Aorta (tissue), 5 donors: Measurements from ENCODE around the gene RNF182. TPM values are rescaled to one million over a fixed set of nuclear protein-coding genes. Genes with fewer than 3 reads are reported as not detected.

Source experiments
- ATAC-seq: fragments of 200-7000 bp; cut with Tn5 transposase; one replicate; pipeline ENCODE4 v1.9.1; 2022; ENCODE audit warnings: moderate library complexity; ENCODE audit not compliant: low FRiP score
- DNase-seq, 2 donors: peaks; one replicate each; pipeline ENCODE4 v3.0.0-alpha.2; 2020
- H3K27ac ChIP-seq, 2 donors: one replicate each; pipeline ENCODE4 v1.5.1; 2013; ENCODE audit warnings: low read length in 2 of 2, mild to moderate bottlenecking in 2 of 2, moderate library complexity in 2 of 2, control low read depth in 1 of 2, inconsistent platforms in 1 of 2, low read depth in 1 of 2
- H3K27me3 ChIP-seq, 2 donors: one replicate each; pipeline ENCODE4 v1.6.1; 2013; ENCODE audit warnings: control low read depth in 1 of 2, low read length in 1 of 2, mild to moderate bottlenecking in 1 of 2, moderate library complexity in 1 of 2; ENCODE audit not compliant: insufficient read depth in 2 of 2, control insufficient read depth in 1 of 2
- H3K36me3 ChIP-seq, 2 donors: one replicate each; pipeline ENCODE4 v1.6.1; 2013; ENCODE audit warnings: control low read depth in 1 of 2, low read length in 1 of 2, mild to moderate bottlenecking in 1 of 2; ENCODE audit not compliant: insufficient read depth in 2 of 2, control insufficient read depth in 1 of 2
- H3K4me1 ChIP-seq, 2 donors: one replicate each; pipeline ENCODE4 v1.6.1; 2013; ENCODE audit warnings: low read length in 2 of 2, control low read depth in 1 of 2, mild to moderate bottlenecking in 1 of 2, moderate library complexity in 1 of 2; ENCODE audit not compliant: insufficient read depth in 2 of 2, control insufficient read depth in 1 of 2
- H3K4me3 ChIP-seq, 2 donors: one replicate each; pipeline ENCODE4 v1.5.1; 2013; ENCODE audit warnings: low read length in 2 of 2, control low read depth in 1 of 2, mild to moderate bottlenecking in 1 of 2
- H3K9me3 ChIP-seq: one replicate; pipeline ENCODE4 v1.6.1; 2013; ENCODE audit warnings: mild to moderate bottlenecking, low read length; ENCODE audit not compliant: control insufficient read depth
- WGBS, 2 donors: extraction: QIAGEN DNeasy Blood & Tissue Kit; methylation state at CpG; one replicate each; pipeline ENCODE4 v1.1.7; 2013; 5-methylcytosine and 5-hydroxymethylcytosine counted together
- intact Hi-C, 2 donors: fragments of 100-400 bp; cut with DNase I; formaldehyde crosslinking; loops; one replicate each; pipeline versions ENCODE4 v1.14.2 to v1.15.0; 2022
- polyA plus RNA-seq, 2 donors: library from polyadenylated mRNA; stranded (reverse); fragments of 200-250 nt; gene quantifications; one replicate each; pipeline ENCODE4 v1.2.3, GENCODE V29; 2013
- total RNA-seq, 2 donors: library from RNA; stranded (reverse); fragmentation: NEBNext Ultra II Directional; extraction: Animal tissue kit (Norgen Biotek cat#: 25700); gene quantifications; one replicate each; pipeline ENCODE4 v1.2.1, GENCODE V29; 2021
- donor health status: healthy with polysubstance abuse.
- donor health status: Bipolar disorder and iron deficiency.
- donor health status: DM: no; HTN: no; CAD: no.
- donor health status: DM: no; HTN: no; CAD: no.
- donor health status: DM: yes; HTN: yes; CAD: no.

Gene RNF182
- total and polyA plus RNA-seq, 4 donors, result 0.13 to 0.60 (median 0.36) TPM; not detected in 1

DNA sequence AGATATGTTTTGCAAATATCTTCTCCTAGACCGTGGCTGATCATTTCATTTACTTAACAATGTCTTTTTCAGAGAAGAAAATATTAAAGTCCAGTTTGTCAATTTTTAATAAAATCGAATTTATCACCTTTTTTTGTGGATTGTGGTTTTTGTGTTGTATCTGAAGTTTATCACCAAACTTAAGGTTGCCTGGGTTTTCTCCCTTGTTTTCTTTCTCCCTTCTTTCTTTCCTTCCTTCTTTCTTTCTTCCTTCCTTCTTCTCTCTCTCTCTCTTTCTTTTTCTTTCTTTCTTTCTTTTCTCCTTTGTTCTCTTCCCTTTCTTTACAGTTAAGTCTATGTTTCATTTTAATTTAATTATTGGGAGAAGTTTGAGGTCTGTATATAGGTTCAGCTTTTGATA lies 68.7 kb downstream of the RNF182 start:
- Histone ChIP-seq H3K36me3 (no peaks in the 10 kb centered on the region), H3K27ac (no peak overlapping the region), H3K4me1 (no peaks in the 10 kb centered on the region), H3K9me3 (peaks cover 1% of the 10 kb centered on the region), H3K4me3 (no peak overlapping the region), H3K27me3 (no peaks in the 10 kb centered on the region)
- ATAC-seq (no peak), DNase-seq (no peak)
- intact Hi-C loops, result no loop called here
- WGBS, 2 donors, result 72 to 82% methylated on average over 2 of the region's 2 CpGs

DNA sequence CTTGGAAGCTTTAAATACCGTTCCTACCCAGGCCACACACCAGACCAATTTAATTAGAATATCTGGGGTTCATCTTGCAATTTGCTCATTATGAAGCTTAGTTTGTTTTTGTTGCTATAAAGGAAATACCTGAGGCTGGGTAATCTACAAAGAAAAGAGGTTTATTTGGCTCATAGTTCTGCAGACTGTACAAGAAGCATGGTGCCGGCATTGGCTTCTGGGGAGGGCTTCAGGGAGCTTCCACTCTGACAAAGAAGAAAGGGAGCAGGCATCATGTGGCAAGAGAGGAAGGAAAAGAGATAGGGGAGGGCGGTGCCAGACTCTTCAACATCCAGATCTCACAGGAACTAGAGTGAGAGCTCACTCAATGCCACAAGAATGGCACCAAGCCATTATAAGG lies 73.6 kb downstream of the RNF182 start:
- no peak overlapping the region for H3K4me3 ChIP-seq
- WGBS, 2 donors, result 80 to 82% methylated on average over 3 of the region's 3 CpGs
- DNase-seq (no peak), ATAC-seq (no peak)
- H3K9me3 ChIP-seq, result peaks cover 2% of the 10 kb centered on the region
- H3K27ac ChIP-seq, result no peak overlapping the region
- no peaks in the 10 kb centered on the region for H3K36me3 ChIP-seq
- intact Hi-C loops, result no loop called here
- H3K4me1 ChIP-seq, result no peaks in the 10 kb centered on the region
- H3K27me3 ChIP-seq, result peaks cover 0 to 3% of the 10 kb centered on the region in 2 donors

DNA sequence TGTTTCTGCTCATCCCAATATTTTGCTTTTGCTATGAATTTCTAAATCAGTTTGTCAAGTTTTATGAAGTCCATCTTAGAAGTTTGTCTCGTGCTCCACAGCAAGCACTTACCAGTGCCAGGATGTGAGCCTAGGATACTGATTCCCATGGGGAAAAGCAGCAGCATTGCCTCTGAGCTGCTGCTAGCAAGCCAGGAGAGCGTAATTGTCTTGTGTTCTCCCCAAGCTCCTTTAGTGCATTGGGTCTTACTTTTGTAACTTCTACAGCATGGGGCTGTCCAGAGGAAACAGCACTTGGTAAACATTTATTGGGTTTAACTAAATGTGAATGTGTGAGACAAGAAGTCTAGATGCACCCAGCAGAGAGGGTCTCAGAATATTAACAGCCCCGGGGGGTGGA lies 76.1 kb downstream of the RNF182 start:
- H3K4me3 ChIP-seq, result no peak overlapping the region
- 46 to 58% methylated on average over 3 of the region's 3 CpGs for WGBS, 2 donors
- H3K27me3 ChIP-seq, result peaks cover 0 to 3% of the 10 kb centered on the region in 2 donors
- DNase-seq (no peak), ATAC-seq (no peak)
- H3K9me3 ChIP-seq, result peaks cover 2% of the 10 kb centered on the region
- intact Hi-C loops, result no loop called here
- H3K36me3 ChIP-seq, result no peaks in the 10 kb centered on the region
- H3K27ac ChIP-seq, result no peak overlapping the region
- H3K4me1 ChIP-seq, result no peaks in the 10 kb centered on the region

DNA sequence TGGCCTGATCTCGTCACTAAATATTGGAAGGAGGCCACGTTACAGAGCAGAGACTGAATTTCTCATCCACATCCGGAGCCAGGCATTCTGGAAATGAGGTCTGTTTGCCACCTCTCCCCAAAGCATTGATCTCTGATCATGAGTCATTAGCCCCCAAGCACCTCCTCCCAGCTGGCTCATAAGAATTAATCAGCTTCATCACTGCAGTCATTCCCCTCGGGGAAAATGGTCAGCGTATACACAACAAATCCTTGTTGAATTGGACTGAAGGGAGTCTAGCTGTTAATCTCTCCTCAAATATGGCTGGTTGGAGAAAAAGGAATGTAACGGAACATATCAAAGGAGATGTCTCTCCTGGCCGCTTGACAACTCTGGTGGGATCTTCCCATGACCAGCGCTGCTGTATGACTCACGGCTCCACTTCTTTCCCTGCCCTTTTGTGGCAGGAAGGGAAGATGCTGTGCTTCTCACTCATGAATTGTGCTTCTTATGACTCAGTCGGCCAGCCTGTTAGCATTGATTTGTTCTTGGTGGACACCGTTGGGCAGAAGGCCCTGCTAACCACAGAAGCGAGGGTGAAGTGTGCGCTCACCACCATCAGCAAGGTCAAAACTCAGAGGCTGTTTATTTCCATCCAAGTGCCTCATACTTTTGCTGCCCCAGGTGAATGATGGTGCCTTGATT lies 76.7 kb downstream of the RNF182 start:
- no peak for ATAC-seq
- Histone ChIP-seq H3K4me1 (no peaks in the 10 kb centered on the region), H3K27me3 (peaks cover 0 to 3% of the 10 kb centered on the region in 2 donors), H3K9me3 (peaks cover 2% of the 10 kb centered on the region), H3K4me3 (no peak overlapping the region), H3K27ac (no peak overlapping the region), H3K36me3 (no peaks in the 10 kb centered on the region)
- WGBS, 2 donors, result 60 to 70% methylated on average over 13 of the region's 13 CpGs
- intact Hi-C loops, result no loop called here
- no peak for DNase-seq

DNA sequence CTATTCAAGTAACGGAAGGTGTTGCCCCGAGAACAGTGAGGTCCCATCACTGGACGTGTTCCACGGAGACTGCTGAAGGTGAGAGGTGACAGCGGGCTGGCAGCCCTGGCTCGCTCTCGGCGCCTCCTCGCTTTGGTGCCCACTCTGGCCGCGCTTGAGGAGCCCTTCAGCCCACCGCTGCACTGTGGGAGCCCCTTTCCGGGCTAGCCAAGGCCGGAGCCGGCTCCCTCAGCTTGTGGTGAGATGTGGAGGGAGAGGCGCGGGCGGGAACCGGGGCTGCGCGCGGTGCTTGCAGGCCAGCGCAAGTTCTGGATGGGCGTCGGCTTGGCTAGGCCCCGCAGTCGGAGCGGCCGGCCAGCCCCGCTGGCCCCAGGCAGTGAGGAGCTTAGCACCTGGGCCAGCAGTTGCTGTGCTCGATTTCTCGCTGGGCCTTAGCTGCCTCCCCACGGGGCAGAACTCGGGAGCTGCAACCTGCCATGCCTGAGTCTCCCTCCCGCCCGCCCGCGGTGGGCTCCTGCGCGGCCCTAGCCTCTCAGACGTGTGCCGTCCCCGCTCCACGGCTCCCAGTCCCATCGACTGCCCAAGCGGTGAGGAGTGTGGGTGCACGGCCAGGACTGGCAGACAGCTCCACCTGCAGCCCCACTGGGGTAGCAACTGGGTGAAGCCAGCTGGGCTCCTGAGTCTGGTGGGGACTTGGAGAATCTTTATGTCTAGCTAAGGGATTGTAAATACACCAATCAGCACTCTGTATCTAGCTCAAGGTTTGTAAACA lies 77.6 kb downstream of the RNF182 start:
- ATAC-seq (no peak), DNase-seq (no peak)
- H3K4me3 ChIP-seq, result no peak overlapping the region
- intact Hi-C loops, result no loop called here
- H3K9me3 ChIP-seq, result peaks cover 2% of the 10 kb centered on the region
- no peak overlapping the region for H3K27ac ChIP-seq
- no peaks in the 10 kb centered on the region for H3K36me3 ChIP-seq
- H3K27me3 ChIP-seq, result peaks cover 0 to 3% of the 10 kb centered on the region in 2 donors
- 96 to 97% methylated on average over 47 of the region's 47 CpGs for WGBS, 2 donors
- H3K4me1 ChIP-seq, result no peaks in the 10 kb centered on the region

DNA sequence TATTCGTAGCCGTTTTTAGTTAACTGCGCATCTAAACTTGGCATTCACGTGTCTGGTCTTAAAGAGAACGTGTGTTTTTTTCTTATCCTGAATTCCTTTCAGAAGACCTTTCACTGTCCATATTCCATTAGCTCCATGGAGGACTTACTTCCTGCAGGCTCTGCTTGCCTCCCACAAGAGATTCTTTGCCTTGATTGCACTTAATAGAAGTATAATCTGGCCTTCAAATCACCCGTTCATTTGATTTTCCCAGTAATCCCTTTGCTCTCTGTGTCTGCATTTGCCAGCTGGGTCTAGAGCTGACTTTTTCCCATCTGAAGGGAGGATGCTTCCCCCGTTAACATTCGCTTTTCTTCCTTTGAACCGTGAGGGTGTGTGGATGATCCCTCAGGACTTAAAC lies 79.5 kb downstream of the RNF182 start:
- Histone ChIP-seq H3K4me1 (no peaks in the 10 kb centered on the region), H3K27ac (no peak overlapping the region), H3K36me3 (no peaks in the 10 kb centered on the region), H3K9me3 (peaks cover 2% of the 10 kb centered on the region), H3K4me3 (no peak overlapping the region), H3K27me3 (peaks cover 0 to 3% of the 10 kb centered on the region in 2 donors)
- DNase-seq (no peak), ATAC-seq (no peak)
- intact Hi-C loops, result no loop called here
- WGBS, 2 donors, result 76 to 81% methylated on average over 9 of the region's 9 CpGs

DNA sequence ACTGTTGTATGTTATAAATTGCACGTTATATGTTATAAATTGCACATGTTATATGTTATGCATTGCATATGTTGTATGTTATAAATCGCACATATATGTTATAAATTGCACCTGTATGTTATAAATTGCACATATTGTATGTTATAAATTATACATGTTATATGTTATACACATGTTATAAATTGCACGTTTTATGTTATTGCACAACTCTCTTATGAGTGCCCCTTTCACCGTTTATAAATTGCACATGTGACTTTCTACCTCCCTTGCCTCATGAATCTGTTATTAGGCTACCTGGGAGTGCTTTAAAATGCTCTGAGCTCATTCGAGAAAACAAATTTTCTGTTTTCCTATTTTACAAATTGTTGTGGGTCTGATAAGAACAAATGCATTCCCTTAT lies 84.1 kb downstream of the RNF182 start:
- peaks cover 3% of the 10 kb centered on the region for H3K9me3 ChIP-seq
- H3K4me3 ChIP-seq, result no peak overlapping the region
- DNase-seq (no peak), ATAC-seq (no peak)
- 85 to 88% methylated on average over 5 of the region's 5 CpGs for WGBS, 2 donors
- no peaks in the 10 kb centered on the region for H3K4me1 ChIP-seq
- H3K27ac ChIP-seq, result no peak overlapping the region
- no peaks in the 10 kb centered on the region for H3K27me3 ChIP-seq
- no peaks in the 10 kb centered on the region for H3K36me3 ChIP-seq
- intact Hi-C loops, result no loop called here

DNA sequence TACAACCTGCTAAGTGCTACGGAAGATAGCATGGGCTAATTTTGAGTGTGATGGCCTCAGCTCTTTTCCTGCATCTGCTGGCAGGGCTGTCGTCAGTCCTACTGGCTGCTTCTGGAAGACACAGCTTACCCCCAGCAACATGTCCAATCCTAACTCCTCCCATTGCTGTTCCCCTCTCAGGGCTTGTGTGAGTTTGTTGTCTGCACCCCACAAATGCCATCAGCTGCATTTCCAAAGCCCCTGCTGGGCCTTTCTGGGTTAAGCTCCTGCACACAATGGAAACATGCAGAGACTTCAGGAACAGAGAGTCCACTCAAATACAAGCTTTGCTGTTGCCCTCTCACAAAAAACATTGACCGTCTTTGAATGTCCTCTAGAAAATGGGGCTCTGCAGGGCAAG lies 84.7 kb downstream of the RNF182 start:
- no peak for DNase-seq
- H3K9me3 ChIP-seq, result peaks cover 3% of the 10 kb centered on the region

DNA sequence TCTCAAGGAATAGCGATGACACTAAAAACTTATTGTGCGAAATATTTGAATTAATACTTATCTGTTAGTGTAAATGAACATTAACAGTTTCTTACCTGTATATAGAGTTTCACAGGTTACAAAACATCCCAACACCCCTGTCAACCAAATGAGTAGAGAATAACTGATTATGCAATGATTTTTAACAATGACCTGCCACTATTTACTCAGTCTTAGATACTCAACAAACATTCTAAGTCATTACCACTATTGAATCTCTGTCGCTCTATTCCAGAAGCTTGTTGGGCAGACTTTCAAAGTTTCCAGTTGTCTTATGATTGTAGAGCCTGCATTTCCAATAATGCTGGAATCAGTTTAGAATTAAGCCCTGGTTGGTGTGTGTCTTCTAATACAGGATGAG lies 85.5 kb downstream of the RNF182 start:
- DNase-seq (no peak), ATAC-seq (no peak)
- no peak overlapping the region for H3K4me3 ChIP-seq
- H3K27ac ChIP-seq, result no peak overlapping the region
- no peaks in the 10 kb centered on the region for H3K4me1 ChIP-seq
- H3K27me3 ChIP-seq, result no peaks in the 10 kb centered on the region
- no peaks in the 10 kb centered on the region for H3K36me3 ChIP-seq
- peaks cover 3% of the 10 kb centered on the region for H3K9me3 ChIP-seq
- intact Hi-C loops, result no loop called here
- 79 to 95% methylated on average over 3 of the region's 3 CpGs for WGBS, 2 donors

More for the DNA sequence above, 84.7 kb downstream of the RNF182 start:
- Histone ChIP-seq H3K36me3 (no peaks in the 10 kb centered on the region), H3K4me1 (no peaks in the 10 kb centered on the region), H3K4me3 (no peak overlapping the region), H3K27ac (no peak overlapping the region), H3K27me3 (no peaks in the 10 kb centered on the region)
- 62 to 71% methylated on average over 3 of the region's 3 CpGs for WGBS, 2 donors
- intact Hi-C loops, result no loop called here
- ATAC-seq, result no peak
